Activated CD8-positive, alpha-beta T cell treated with anti-CD3 and anti-CD28 coated beads, Interleukin-2, amount 10 ng/mL, durations not matched to agents 7 days and 5 days (primary cell): ENCODE measurements around the gene CYYR1. TPM values are rescaled to one million over a fixed set of nuclear protein-coding genes. Genes with fewer than 3 reads are reported as not detected.

Experiments used
- ATAC-seq: fragments of 150-1000 bp; cut with Tn5 transposase; one replicate; pipeline ENCODE4 v1.10.0; 2021; ENCODE audit warnings: moderate library complexity
- CTCF ChIA-PET: fragments of 350-600 bp; sonication (Branson Sonifier 250); formaldehyde crosslinking; loops from one replicate; lab custom pipeline; 2021; ENCODE audit warnings: antibody characterized with exemption; lab: Charles Lee
- POLR2A ChIA-PET: fragments of 350-600 bp; sonication (Branson Sonifier 250); formaldehyde crosslinking; loops from one replicate; lab custom pipeline; 2021; ENCODE audit warnings: antibody characterized with exemption; lab: Charles Lee
- DNase-seq: peaks from one replicate; pipeline ENCODE4 v3.0.0-alpha.2; 2020
- H3K27ac Mint-ChIP-seq: one replicate; pipeline ENCODE4 v1.8.0; 2021; ENCODE audit warnings: mild to moderate bottlenecking, mixed read lengths
- H3K27me3 Mint-ChIP-seq: one replicate; pipeline ENCODE4 v1.8.0; 2021; ENCODE audit warnings: low read depth, mixed read lengths
- H3K36me3 Mint-ChIP-seq: one replicate; pipeline ENCODE4 v1.8.0; 2021; ENCODE audit warnings: low read depth, mixed read lengths
- H3K4me1 Mint-ChIP-seq: one replicate; pipeline ENCODE4 v1.8.0; 2021; ENCODE audit warnings: low read depth, mixed read lengths
- H3K4me3 Mint-ChIP-seq: one replicate; pipeline ENCODE4 v1.8.0; 2021; ENCODE audit warnings: mild to moderate bottlenecking, mixed read lengths
- H3K9me3 Mint-ChIP-seq: one replicate; pipeline ENCODE4 v1.8.0; 2022; ENCODE audit warnings: mixed read lengths; ENCODE audit not compliant: insufficient read depth
- total RNA-seq, 2 experiments: library from RNA; stranded (reverse); gene quantifications; one replicate each; pipeline ENCODE4 v1.2.3, GENCODE V29; 2021

The CYYR1 gene
- total RNA-seq, 2 experiments from 2014 or later = not detected

DNA sequence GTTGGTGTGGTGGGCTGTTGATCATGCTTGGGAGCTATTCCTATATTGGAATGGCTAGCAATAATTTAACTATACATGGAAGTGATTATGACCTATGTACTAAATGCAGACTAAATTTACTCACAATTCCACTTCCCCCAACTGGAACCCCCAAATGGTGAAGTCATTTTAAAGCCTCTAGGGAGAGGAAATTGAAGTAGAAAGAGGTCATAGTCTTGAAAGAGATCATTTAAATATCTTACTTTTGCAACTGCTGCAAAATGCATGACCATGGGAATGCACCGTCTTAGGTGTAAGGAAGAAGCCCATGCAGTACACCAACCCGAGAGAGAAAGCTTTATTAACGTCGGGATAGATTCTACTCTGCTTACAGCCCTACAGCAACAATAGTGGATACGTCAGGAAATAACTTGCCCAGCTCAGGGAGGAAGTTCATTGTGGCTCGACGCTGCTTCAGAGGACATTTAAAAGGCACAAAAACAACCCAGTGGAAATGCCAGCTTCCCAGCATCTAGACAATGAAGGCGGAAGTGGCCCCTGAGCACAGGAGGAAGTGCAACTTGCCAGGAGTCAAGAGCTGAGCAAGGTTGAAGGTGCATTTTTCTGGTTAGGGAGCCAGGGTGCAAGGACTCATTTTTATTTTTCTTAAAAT is 26.5 kb downstream of the CYYR1 start:
- H3K27ac Mint-ChIP-seq = no peak overlapping the region
- H3K4me1 Mint-ChIP-seq = no peaks in the 10 kb centered on the region
- no peak overlapping the region for H3K4me3 Mint-ChIP-seq
- ChIA-PET POLR2A (no interaction called here), CTCF (no interaction called here)
- no peak for ATAC-seq
- H3K9me3 Mint-ChIP-seq = no peaks in the 10 kb centered on the region
- no peak for DNase-seq
- H3K36me3 Mint-ChIP-seq = no peaks in the 10 kb centered on the region
- H3K27me3 Mint-ChIP-seq = no peaks in the 10 kb centered on the region

DNA sequence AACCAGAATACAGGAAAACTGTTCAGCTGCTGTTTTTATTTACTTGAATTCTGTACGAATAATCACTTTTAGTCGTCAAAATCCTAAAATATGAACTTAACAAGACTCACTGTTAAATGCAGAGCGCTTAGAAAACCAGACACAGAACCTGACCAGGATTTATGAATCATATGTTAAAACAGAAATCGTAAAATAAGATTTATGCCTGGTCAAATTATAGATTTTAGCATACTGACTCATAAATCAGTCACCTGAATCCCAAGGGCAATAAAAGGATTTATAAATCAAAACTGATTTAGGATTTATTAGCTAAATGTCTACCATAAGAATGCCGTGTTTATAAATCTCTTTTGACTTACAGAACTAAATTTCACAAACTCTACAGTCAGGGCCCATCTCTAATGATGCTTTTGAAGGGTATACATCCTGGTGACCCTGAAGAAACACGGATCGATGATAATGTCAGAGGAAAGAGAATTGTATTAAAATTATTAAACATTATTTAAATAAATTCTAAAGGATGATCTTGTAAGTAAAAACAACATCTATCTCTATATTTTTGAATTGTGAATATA is 28.8 kb downstream of the CYYR1 start:
- H3K36me3 Mint-ChIP-seq = no peaks in the 10 kb centered on the region

DNA sequence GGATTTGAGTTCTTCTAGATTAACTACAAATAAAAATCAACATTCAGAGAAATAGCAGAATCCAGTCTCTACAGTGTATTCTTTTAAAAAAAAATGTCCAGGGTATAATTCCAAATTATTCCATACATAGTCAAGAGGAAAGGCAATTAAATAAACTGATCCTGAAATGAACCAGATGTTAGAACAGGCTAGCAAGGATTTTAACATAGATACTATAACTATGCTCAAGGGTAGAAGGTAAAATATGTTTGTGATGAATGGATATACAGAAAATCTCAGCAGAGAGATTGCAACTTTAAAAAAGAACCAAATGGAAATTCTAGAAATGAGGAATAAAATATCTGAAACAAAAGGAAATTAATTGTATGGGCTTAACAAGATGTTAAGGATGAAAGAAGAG is 32.4 kb downstream of the CYYR1 start:
- Mint-ChIP-seq H3K4me3 (no peak overlapping the region), H3K36me3 (no peaks in the 10 kb centered on the region), H3K27me3 (no peaks in the 10 kb centered on the region), H3K9me3 (no peaks in the 10 kb centered on the region), H3K4me1 (no peaks in the 10 kb centered on the region), H3K27ac (no peak overlapping the region)
- DNase-seq = no peak
- CTCF ChIA-PET = no interaction called here
- POLR2A ChIA-PET = no interaction called here
- ATAC-seq = no peak

More for the DNA sequence above, 28.8 kb downstream of the CYYR1 start:
- no peak for ATAC-seq
- Mint-ChIP-seq H3K4me3 (no peak overlapping the region), H3K27me3 (no peaks in the 10 kb centered on the region), H3K27ac (no peak overlapping the region), H3K9me3 (no peaks in the 10 kb centered on the region), H3K4me1 (no peaks in the 10 kb centered on the region)
- ChIA-PET CTCF (no interaction called here), POLR2A (no interaction called here)
- no peak for DNase-seq

DNA sequence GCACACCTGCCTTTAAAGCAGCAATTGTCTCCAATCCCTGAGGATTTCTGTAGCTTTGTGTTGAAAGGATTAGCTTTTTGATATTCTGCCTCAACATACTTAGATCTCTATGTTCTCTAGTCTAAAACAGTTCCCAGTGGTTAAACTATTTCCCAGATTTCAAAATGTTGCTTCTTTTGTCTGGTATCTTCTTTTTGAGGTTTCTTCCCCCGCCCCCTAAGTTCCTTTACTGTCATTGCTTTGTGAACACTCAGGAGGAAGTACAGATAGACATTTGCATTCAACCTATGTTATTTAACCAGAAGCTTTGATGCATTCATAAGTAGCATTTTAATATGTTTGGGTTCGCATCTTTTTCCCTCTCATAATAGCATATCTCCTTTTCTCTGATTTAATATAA is 33.5 kb downstream of the CYYR1 start:
- H3K27me3 Mint-ChIP-seq = no peaks in the 10 kb centered on the region
- H3K36me3 Mint-ChIP-seq = no peaks in the 10 kb centered on the region
- CTCF ChIA-PET = no interaction called here
- POLR2A ChIA-PET = no interaction called here
- ATAC-seq (no peak), DNase-seq (no peak)
- H3K4me3 Mint-ChIP-seq = no peak overlapping the region
- H3K4me1 Mint-ChIP-seq = no peaks in the 10 kb centered on the region
- H3K27ac Mint-ChIP-seq = no peak overlapping the region
- no peaks in the 10 kb centered on the region for H3K9me3 Mint-ChIP-seq

DNA sequence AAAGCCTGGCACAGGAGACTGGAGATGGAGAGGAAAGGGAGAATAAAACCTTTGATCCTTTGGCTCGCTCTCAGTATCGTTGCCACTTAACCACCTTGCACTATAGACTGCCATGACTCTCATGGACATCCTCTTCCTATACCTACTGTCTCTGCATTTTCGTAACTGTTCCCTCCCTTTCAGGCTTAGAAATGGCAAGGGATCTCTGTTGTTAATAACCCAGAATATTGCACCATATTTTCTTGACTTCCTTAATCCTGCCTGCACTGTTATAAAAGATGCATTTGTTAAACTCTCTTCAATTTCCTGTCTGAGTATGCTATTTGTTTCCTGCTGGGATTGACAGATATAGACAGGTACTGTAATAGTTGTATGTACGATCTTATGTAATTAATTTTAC is 38.6 kb downstream of the CYYR1 start:
- DNase-seq = no peak
- ATAC-seq = no peak
- Mint-ChIP-seq H3K4me3 (no peak overlapping the region), H3K27ac (no peak overlapping the region), H3K36me3 (no peaks in the 10 kb centered on the region), H3K9me3 (no peaks in the 10 kb centered on the region), H3K4me1 (no peaks in the 10 kb centered on the region), H3K27me3 (no peaks in the 10 kb centered on the region)
- ChIA-PET POLR2A (no interaction called here), CTCF (no interaction called here)

DNA sequence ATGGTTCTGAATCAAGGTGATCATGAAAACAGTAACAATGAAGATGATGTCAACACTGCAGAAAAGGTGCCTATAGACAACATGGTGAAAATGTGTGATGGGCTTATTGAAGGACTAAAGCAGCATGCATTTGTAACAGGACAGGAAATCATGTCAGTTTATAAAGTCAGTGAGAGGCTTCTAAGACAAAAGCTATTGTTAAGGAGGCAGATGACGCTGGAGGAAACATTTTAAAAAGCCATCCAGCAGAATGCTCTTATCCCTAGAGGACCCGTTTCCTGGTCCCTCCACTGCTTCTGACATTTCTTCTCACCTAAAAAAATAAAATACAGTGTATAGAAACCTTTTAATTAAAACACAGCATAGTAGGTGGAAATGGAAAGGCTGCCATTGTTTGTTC is 40.9 kb downstream of the CYYR1 start:
- no peak for ATAC-seq
- no peaks in the 10 kb centered on the region for H3K9me3 Mint-ChIP-seq
- POLR2A ChIA-PET = no interaction called here

DNA sequence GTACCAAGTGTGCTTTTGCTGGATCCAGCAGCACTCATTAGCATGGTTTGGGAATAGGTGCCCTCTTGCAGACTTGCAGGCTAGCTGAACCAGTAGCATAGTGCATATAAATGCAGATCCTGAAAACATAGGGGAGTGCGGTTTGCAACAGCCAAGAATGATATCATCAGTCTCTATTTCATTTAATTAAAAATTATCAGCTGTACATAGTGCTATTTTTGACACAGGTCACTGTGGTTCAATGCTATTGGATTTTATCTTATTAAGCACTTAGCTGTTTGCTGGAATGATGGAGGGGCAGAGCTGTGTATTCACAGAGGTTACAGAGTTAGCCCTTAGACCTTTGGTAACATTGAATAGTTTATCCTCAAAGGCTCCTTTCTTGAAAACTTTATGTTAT is 43.6 kb downstream of the CYYR1 start:
- H3K36me3 Mint-ChIP-seq = no peaks in the 10 kb centered on the region
- CTCF ChIA-PET = no interaction called here

More for the DNA sequence above, 40.9 kb downstream of the CYYR1 start:
- CTCF ChIA-PET = no interaction called here
- Mint-ChIP-seq H3K36me3 (no peaks in the 10 kb centered on the region), H3K27ac (no peak overlapping the region), H3K4me1 (no peaks in the 10 kb centered on the region), H3K27me3 (no peaks in the 10 kb centered on the region), H3K4me3 (no peak overlapping the region)
- DNase-seq = no peak

DNA sequence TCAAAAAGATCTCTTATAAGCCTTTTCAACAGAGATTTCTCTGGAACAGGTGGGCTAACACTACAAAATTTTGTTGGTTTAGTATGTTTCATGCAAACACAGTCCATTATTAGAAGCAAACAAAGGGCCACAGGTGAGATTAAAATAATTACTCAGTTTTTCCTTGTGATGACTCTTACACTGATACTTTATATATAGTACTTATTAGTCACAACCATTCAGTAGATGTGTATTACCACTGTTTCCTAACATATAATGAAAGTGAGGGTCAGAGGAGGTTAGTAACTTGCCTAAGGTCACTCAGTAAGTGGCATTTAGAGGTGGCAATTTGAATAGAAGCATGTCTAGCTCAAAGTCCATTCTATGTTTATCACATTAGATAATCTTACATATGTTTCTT is 44.2 kb downstream of the CYYR1 start:
- no peaks in the 10 kb centered on the region for H3K36me3 Mint-ChIP-seq
- ATAC-seq = no peak
- CTCF ChIA-PET = no interaction called here
- H3K27me3 Mint-ChIP-seq = no peaks in the 10 kb centered on the region
- no peaks in the 10 kb centered on the region for H3K4me1 Mint-ChIP-seq
- POLR2A ChIA-PET = no interaction called here
- no peak for DNase-seq
- H3K4me3 Mint-ChIP-seq = no peak overlapping the region
- no peak overlapping the region for H3K27ac Mint-ChIP-seq
- no peaks in the 10 kb centered on the region for H3K9me3 Mint-ChIP-seq

More for the DNA sequence above, 43.6 kb downstream of the CYYR1 start:
- H3K9me3 Mint-ChIP-seq = no peaks in the 10 kb centered on the region
- H3K4me1 Mint-ChIP-seq = no peaks in the 10 kb centered on the region
- H3K4me3 Mint-ChIP-seq = no peak overlapping the region
- no peak overlapping the region for H3K27ac Mint-ChIP-seq
- no peaks in the 10 kb centered on the region for H3K27me3 Mint-ChIP-seq
- ATAC-seq (no peak), DNase-seq (no peak)
- POLR2A ChIA-PET = no interaction called here

DNA sequence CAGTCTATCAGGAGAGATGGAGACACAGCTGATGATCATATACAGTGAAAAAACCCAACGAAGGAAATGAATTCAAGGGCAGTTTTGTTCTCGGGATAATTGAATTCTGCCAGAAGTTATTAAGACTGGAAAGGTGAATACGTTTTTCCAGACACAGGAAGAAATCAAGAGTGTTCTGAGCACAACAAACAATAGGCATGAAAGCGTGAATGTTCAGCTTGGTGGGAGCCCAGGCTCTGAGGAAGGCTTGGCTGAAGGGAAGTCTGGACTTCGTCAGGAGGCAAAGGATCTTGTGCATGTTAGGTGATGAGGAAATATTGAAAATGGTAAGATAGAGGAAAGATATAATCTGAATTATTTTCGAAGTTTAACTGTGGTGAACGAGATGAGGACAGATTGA is 50.4 kb downstream of the CYYR1 start:
- Mint-ChIP-seq H3K27ac (no peak overlapping the region), H3K36me3 (no peaks in the 10 kb centered on the region), H3K27me3 (no peaks in the 10 kb centered on the region), H3K9me3 (no peaks in the 10 kb centered on the region), H3K4me1 (no peaks in the 10 kb centered on the region), H3K4me3 (no peak overlapping the region)
- ChIA-PET POLR2A (no interaction called here), CTCF (no interaction called here)
- no peak for ATAC-seq
- DNase-seq = no peak

DNA sequence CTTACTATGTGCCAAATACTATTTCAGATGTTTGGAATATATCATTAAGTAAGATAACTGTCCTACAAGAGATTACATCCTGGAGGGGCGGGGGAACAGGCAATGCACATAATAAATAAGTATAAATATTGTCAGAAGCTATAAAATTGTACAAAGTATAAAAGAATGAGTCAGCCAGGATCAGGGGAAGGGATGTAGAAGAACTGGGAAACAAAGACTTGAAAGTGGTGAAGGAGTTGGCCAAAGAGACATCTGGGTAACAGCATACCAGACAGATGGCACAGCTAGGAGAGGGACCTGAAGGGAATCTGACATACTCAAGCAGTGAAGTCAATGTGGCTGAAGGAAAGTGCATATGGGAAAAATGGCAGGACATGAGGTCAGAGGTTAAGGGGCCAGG is 53.9 kb downstream of the CYYR1 start:
- no peaks in the 10 kb centered on the region for H3K4me1 Mint-ChIP-seq
- H3K4me3 Mint-ChIP-seq = no peak overlapping the region
- ATAC-seq (no peak), DNase-seq (no peak)
- H3K27me3 Mint-ChIP-seq = no peaks in the 10 kb centered on the region
- H3K9me3 Mint-ChIP-seq = no peaks in the 10 kb centered on the region
- CTCF ChIA-PET = no interaction called here
- H3K27ac Mint-ChIP-seq = no peak overlapping the region
- POLR2A ChIA-PET = interaction anchor here (0.6 kb wide), 1 partner anchor 617 kb away, joined by 3 read pairs; no protein-coding TSS in a partner anchor
- H3K36me3 Mint-ChIP-seq = no peaks in the 10 kb centered on the region

DNA sequence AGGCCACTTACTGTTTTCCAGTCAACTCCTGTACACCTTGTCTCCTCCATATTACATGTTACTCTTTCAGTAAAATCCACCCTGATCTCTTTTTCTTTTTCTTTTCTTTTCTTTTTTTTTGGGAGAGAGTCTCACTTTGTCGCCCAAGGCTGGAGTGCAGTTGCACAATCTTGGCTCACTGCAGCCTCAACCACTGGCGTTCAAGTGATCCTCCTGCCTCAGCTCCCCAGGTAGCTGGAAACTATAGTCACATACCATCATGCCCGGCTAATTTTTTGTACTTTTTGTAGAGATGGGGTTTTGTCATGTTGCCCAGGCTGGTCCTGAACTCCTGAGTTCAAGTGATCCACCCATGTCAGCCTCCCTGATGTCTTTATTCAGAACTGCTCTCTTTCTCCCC is 57.8 kb downstream of the CYYR1 start:
- no peak overlapping the region for H3K4me3 Mint-ChIP-seq
- POLR2A ChIA-PET = no interaction called here
- H3K4me1 Mint-ChIP-seq = no peaks in the 10 kb centered on the region
- H3K27me3 Mint-ChIP-seq = no peaks in the 10 kb centered on the region
- no peaks in the 10 kb centered on the region for H3K36me3 Mint-ChIP-seq
- DNase-seq (no peak), ATAC-seq (no peak)
- no peak overlapping the region for H3K27ac Mint-ChIP-seq
- CTCF ChIA-PET = no interaction called here
- H3K9me3 Mint-ChIP-seq = no peaks in the 10 kb centered on the region

DNA sequence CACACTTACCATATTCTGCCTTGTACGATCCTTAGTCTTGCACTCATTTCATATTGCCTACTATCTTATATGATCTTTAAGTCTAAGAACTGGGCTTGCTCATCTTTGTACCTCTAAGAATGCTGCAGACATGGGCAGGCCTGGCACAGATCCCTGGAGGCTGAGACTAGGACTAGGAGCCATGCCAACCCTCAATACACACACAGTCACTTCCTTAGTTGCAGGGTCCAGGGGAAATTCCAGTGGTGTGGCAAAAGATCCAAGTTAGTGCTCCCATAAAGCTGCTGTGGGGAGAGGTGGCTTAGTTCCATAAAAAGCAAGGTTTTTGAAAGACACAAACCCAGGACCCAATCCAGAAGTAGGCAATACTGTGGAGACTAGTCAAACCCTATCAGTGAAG is 59.9 kb downstream of the CYYR1 start:
- no peak for DNase-seq
- Mint-ChIP-seq H3K4me1 (no peaks in the 10 kb centered on the region), H3K4me3 (no peak overlapping the region), H3K27me3 (no peaks in the 10 kb centered on the region), H3K36me3 (no peaks in the 10 kb centered on the region), H3K27ac (no peak overlapping the region), H3K9me3 (no peaks in the 10 kb centered on the region)
- ChIA-PET CTCF (no interaction called here), POLR2A (no interaction called here)
- no peak for ATAC-seq

DNA sequence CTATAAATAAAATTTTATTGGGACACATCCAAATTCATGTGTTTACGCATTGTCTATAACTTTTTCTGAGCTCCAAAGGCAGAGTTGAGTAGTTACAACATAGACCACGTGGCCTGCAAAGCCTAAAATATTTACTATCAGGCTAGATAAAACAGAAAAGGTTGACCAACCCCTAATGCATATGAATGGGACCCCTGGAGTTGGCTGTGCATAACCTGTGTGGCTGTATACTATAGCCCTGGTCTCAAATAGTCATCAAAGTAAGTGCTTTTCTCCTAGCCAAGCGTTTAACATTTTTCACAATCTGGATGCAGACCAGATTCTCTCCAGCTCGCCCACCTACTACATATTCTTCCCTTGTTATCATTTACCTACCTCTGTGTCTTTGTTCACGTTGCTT is 60.4 kb downstream of the CYYR1 start:
- POLR2A ChIA-PET = no interaction called here
- no peaks in the 10 kb centered on the region for H3K27me3 Mint-ChIP-seq
- H3K9me3 Mint-ChIP-seq = no peaks in the 10 kb centered on the region
- CTCF ChIA-PET = no interaction called here
- no peak overlapping the region for H3K27ac Mint-ChIP-seq
- no peaks in the 10 kb centered on the region for H3K4me1 Mint-ChIP-seq
- H3K36me3 Mint-ChIP-seq = no peaks in the 10 kb centered on the region
- no peak overlapping the region for H3K4me3 Mint-ChIP-seq
- DNase-seq (no peak), ATAC-seq (no peak)
